K562 (cell line): ENCODE data around the gene HMG20B. TPM values are rescaled to one million over a fixed set of nuclear protein-coding genes. Genes with fewer than 3 reads are reported as not detected.
A peak's percentile ranks its signal among the peaks of the same experiment; 100 is the strongest.

Source experiments
- ATF6 ChIP-seq: sonication (generic); formaldehyde crosslinking; IDR thresholded peaks from 2 replicates; pipeline ENCODE4 v1.4.0; 2020; ENCODE audit warnings: mild to moderate bottlenecking, missing genetic modification reagents
- CTCFL ChIP-seq: IDR thresholded peaks from 2 replicates; pipeline ENCODE4 v1.6.1; 2011; ENCODE audit warnings: borderline replicate concordance, low read depth, mild to moderate bottlenecking, moderate library complexity, low read length; ENCODE audit not compliant: insufficient read depth, poor library complexity, severe bottlenecking
- DMBX1 ChIP-seq: fragments of 250-450 bp; sonication (Bioruptor Pico); IDR thresholded peaks from 2 replicates; pipeline ENCODE4 v1.8.0; 2022; ENCODE audit warnings: inconsistent platforms, mild to moderate bottlenecking, moderate library complexity, borderline replicate concordance
- ETV5 ChIP-seq: sonication (generic); formaldehyde crosslinking; IDR thresholded peaks from 2 replicates; pipeline ENCODE4 v1.4.0; 2020; ENCODE audit warnings: low read depth, mild to moderate bottlenecking, missing genetic modification reagents
- GATAD2A ChIP-seq: fragments of 450-650 bp; IDR thresholded peaks from 2 replicates; pipeline ENCODE4 v1.6.1; 2017
- HMG20B ChIP-seq: fragments of 250-450 bp; sonication (Bioruptor Pico); IDR thresholded peaks from 2 replicates; pipeline ENCODE4 v1.5.0; 2021; ENCODE audit warnings: mild to moderate bottlenecking
- LARP7 ChIP-seq: fragments of 450-650 bp; IDR thresholded peaks from 2 replicates; pipeline ENCODE4 v1.6.1; 2016
- RCOR1 ChIP-seq, 2 experiments: IDR thresholded peaks; 2 replicates each; pipeline ENCODE4 v1.6.1; 2012; ENCODE audit warnings: low read depth in 2 of 2, low read length in 2 of 2, borderline replicate concordance in 1 of 2, improper control_type of control experiment in 1 of 2
- RHOXF2B ChIP-seq: fragments of 250-450 bp; sonication (Bioruptor Pico); conservative IDR thresholded peaks from 2 replicates; pipeline ENCODE4 v1.5.1; 2021
- SAFB ChIP-seq: fragments of 200-400 bp; formaldehyde crosslinking; IDR thresholded peaks from 2 replicates; pipeline ENCODE4 v1.6.1; 2017; ENCODE audit warnings: low read depth, low read length, borderline replicate concordance
- SMARCC2 ChIP-seq: fragments of 450-650 bp; IDR thresholded peaks from 2 replicates; pipeline ENCODE4 v1.6.1; 2017; ENCODE audit warnings: antibody characterized with exemption, moderate library complexity, mild to moderate bottlenecking, low read depth
- STAG1 ChIP-seq: sonication (generic); formaldehyde crosslinking; IDR thresholded peaks from 2 replicates; pipeline ENCODE4 v1.5.0; 2020; ENCODE audit warnings: missing genetic modification reagents, borderline replicate concordance
- TAF1 ChIP-seq: IDR thresholded peaks from 2 replicates; pipeline ENCODE4 v1.6.1; 2011; ENCODE audit warnings: mild to moderate bottlenecking, low read length, moderate library complexity; ENCODE audit not compliant: insufficient read depth, control insufficient read depth, severe bottlenecking; ENCODE audit errors: extremely low read depth
- TEAD2 ChIP-seq: fragments of 450-650 bp; IDR thresholded peaks from 2 replicates; pipeline ENCODE4 v1.6.1; 2016; ENCODE audit warnings: missing genetic modification characterization, control low read depth, missing compliant biosample characterization
- ZBED1 ChIP-seq: IDR thresholded peaks from 2 replicates; pipeline ENCODE4 v1.6.1; 2014
- ZBTB8A ChIP-seq: fragments of 450-650 bp; IDR thresholded peaks from 2 replicates; pipeline ENCODE4 v1.6.1; 2018; ENCODE audit warnings: mild to moderate bottlenecking, moderate library complexity; ENCODE audit not compliant: partially characterized antibody
- ZEB2 ChIP-seq: fragments of 450-650 bp; IDR thresholded peaks from 2 replicates; pipeline ENCODE4 v1.6.1; 2016
- ZNF239 ChIP-seq: fragments of 250-450 bp; sonication (Bioruptor Pico); IDR thresholded peaks from 2 replicates; pipeline ENCODE4 v1.4.0; 2020; ENCODE audit warnings: mild to moderate bottlenecking
- ZNF347 ChIP-seq: fragments of 450-650 bp; formaldehyde crosslinking; IDR thresholded peaks from 2 replicates; pipeline ENCODE4 v1.4.0; 2020; ENCODE audit warnings: low read depth, mild to moderate bottlenecking, moderate library complexity
- ZNF41 ChIP-seq: fragments of 250-450 bp; sonication (Bioruptor Pico); conservative IDR thresholded peaks from 2 replicates; pipeline ENCODE4 v1.4.0; 2020; ENCODE audit warnings: mild to moderate bottlenecking
- ZNF518B ChIP-seq: fragments of 250-450 bp; sonication (Bioruptor Pico); IDR thresholded peaks from 2 replicates; pipeline ENCODE4 v1.5.0; 2021; ENCODE audit warnings: mild to moderate bottlenecking, moderate library complexity
- polyA plus RNA-seq, 8 experiments: library from polyadenylated mRNA; depleted of rRNA in 4 of 8; stranded (reverse) in 5 of 8; unstranded in 3 of 8; fragments of >200 nt; fragmentation: Nextera tagmentation in 2 of 8; fragmentation: Illumina TruSeq in 1 of 8; extraction: Ambion mirVana in 2 of 8; extraction: Trizol in 1 of 8; gene quantifications; 2 replicates each; pipeline versions ENCODE4 v1.2.1 to v1.2.3, GENCODE V29; 2011 to 2014; ENCODE audit warnings: inconsistent platforms in 1 of 8, missing spikeins in 1 of 8
- total RNA-seq, 7 experiments: library from RNA; depleted of rRNA in 6 of 7; stranded (reverse); fragments of >200 nt in 6 of 7; fragmentation: Illumina TruSeq in 2 of 7; extraction: Trizol in 2 of 7; gene quantifications; 2 replicates each; pipeline versions ENCODE4 v1.2.1 to v1.2.3, GENCODE V29; 2011 to 2021; ENCODE audit warnings: low replicate concordance in 1 of 7
- TF ChIP-seq, protein P1 (sequence below): fragments of 450-650 bp; formaldehyde crosslinking; IDR thresholded peaks from 2 replicates; pipeline ENCODE4 v1.4.0; 2020; ENCODE audit warnings: mild to moderate bottlenecking, moderate library complexity

HMG20B gene
- total and polyA plus RNA-seq, 9 of the 15 experiments (the other 6 are each of a cell fraction or from before 2014, with no cell fraction given), result 0.35 to 172 (median 38.6) TPM

DNA sequence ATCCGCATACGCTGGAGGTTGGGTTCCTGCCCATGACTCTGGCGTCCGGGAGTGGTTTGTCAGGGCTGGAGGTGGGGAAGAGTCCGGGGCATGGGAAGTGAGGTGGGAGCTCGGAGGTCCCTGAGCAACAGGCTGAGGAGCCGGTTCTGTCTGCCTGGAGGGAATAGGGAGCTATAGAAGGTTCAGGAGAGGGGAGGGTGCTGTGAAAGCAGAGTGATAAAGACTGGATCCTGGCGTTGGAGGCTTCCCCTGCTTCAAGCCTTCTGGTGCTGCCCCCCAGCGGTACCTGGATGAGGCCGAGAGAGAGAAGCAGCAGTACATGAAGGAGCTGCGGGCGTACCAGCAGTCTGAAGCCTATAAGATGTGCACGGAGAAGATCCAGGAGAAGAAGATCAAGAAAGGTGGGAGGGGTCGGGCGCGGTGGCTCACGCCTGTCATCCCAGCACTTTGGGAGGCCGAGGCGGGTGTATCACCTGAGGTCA lies 2.6 kb downstream of the HMG20B start (continued):
- no peak for TF ChIP-seq LARP7
- TF ChIP-seq ZNF518B (CRISPR knock-in tag), result no peak
- no peak for TF ChIP-seq ZEB2
- TF ChIP-seq ZNF41 (CRISPR knock-in tag), result no peak
- no peak for TF ChIP-seq SAFB
- no peak for TF ChIP-seq RHOXF2B (CRISPR knock-in tag)
- TF ChIP-seq ZNF239 (CRISPR knock-in tag), result no peak
- no peak for TF ChIP-seq GATAD2A
- no peak for TF ChIP-seq HMG20B (CRISPR knock-in tag)
- TF ChIP-seq RCOR1 (IDR thresholded peaks at IDR 0.05; ENCODE audit: borderline replicate concordance in 1 of 2, low read depth in 2 of 2, low read length in 2 of 2), result peak in 1 of 2 experiments; percentile 59; a peak in 2 of 4 replicates
- TF ChIP-seq SMARCC2, result no peak
- TF ChIP-seq, protein P1, sequence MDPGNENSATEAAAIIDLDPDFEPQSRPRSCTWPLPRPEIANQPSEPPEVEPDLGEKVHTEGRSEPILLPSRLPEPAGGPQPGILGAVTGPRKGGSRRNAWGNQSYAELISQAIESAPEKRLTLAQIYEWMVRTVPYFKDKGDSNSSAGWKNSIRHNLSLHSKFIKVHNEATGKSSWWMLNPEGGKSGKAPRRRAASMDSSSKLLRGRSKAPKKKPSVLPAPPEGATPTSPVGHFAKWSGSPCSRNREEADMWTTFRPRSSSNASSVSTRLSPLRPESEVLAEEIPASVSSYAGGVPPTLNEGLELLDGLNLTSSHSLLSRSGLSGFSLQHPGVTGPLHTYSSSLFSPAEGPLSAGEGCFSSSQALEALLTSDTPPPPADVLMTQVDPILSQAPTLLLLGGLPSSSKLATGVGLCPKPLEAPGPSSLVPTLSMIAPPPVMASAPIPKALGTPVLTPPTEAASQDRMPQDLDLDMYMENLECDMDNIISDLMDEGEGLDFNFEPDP, result no peak
- TF ChIP-seq DMBX1 (CRISPR knock-in tag), result no peak
- no peak for TF ChIP-seq ATF6 (CRISPR knock-in tag)
- TF ChIP-seq ETV5 (CRISPR knock-in tag), result no peak
- TF ChIP-seq ZBED1, result no peak
- no peak for TF ChIP-seq ZBTB8A
- TF ChIP-seq STAG1 (CRISPR knock-in tag), result peak; percentile 16; the same call in 1 of the 2 replicates
- no peak for TF ChIP-seq ZNF347 (CRISPR knock-in tag)
- TF ChIP-seq CTCFL, result peak; percentile 34
- no peak for TF ChIP-seq TAF1
- TF ChIP-seq TEAD2 (tag), result no peak
